GM12801 (cell line): ENCODE data around the gene SEH1L.

Source experiments
- CTCF ChIP-seq: IDR thresholded peaks from one replicate; pipeline ENCODE4 v1.5.1; 2011; ENCODE audit warnings: control low read depth; ENCODE audit not compliant: insufficient read length; ENCODE audit errors: extremely low read depth

SEH1L gene

GRCh38 chr18:12947285-12948049 lies at the start of gene SEH1L:
TSS of gene SEH1L (plus strand) at chr18:12948011. CDS start at chr18:12948122, 111 bp downstream.
- TF ChIP-seq CTCF: no peak

DNA sequence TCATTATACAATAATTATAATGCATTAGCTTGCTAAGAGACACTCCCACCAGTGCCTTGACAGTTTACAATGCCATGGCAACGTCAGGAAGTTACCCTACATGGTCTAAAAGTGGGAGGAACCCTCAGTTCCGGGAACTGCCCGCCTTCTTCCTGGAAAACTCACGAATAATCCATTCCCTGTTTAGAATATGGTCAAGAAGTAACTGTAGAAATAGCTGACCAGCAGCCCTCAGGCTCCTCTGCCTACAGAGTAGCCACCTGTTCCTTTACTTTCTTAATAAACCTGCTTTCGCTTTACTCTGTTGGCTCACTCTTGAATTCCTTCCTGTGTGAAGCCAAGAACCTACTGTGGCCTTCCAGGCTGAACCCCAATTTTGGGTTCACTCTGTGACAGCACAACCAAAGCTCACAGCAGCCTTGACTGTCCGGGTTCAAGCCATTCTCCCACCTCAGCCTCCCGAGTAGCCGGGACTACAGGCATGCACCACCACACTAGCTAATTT lies 43.7 kb upstream of the SEH1L start:
- TF ChIP-seq CTCF: no peak

- no peak for TF ChIP-seq CTCF
Measured at GRCh38 chr18:12906119-12906518, 41.7 kb upstream of the SEH1L start.

DNA sequence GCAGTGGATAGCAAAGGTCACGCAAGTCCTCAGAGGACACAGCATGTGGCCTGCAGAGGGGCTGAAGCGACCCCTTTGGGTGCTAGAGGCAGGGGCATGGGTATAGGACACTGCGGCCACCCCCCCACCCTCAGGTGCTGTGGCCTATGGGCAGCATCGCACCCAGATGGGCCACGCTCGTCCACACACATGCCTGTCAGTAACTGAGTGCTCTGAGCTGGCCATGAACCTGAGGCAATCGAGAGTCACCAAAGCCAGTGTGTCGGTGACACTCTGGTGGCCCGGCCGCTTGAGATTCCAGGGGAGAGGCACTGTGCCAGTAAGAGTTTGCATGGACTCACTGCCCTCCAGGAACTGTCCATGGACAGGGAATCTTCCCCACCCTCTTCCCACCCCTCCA lies 41.0 kb upstream of the SEH1L start:
- no peak for TF ChIP-seq CTCF

DNA sequence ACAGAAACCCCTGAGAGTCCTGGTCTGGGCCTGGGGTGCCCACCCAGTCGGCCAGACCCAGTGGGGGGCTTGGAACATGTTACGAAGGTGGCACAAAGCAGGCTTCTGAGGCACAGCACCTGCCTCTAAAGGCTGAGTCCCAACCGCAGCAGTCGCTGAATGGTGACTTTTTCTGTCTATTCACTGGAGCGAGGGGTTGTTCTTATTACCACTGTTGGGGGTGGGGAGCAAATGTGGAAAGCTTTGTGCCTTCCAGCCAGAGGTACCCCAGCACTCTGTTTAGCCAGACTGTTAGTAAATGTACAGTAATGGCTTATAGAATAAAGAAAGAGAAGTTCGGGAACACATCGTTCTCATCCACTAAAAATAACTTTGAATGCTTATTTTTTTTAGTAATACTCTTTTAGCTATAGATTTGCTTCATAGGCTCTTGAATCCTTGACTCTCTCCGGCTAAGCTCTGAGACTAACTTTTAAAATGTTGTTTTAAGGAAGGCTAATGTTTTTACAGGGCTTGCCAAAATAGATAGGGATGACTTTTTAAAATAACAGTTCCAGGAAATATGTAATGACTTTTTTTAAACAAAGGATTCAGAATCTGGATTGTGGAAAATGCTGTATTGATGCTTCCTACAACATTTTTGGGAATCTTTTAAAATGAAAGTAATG lies 40.4 kb upstream of the SEH1L start:
- TF ChIP-seq CTCF: no peak

- TF ChIP-seq CTCF: no peak
Measured at GRCh38 chr18:12908706-12909105, 39.1 kb upstream of the SEH1L start.

GRCh38 chr18:12911025-12911928 lies 36.5 kb upstream of the SEH1L start:
- TF ChIP-seq CTCF: no peak
